A549 (cell line): ENCODE data around the gene BCAS3. TPM values are rescaled to one million over a fixed set of nuclear protein-coding genes. Genes with fewer than 3 reads are reported as not detected.

ENCODE experiments used
- ATAC-seq, 2 experiments: fragments of 200-7000 bp in 1 of 2; fragments of >200 bp in 1 of 2; cut with Nextera tagmentation in 1 of 2; cut with Tn5 transposase in 1 of 2; 3 replicates each; pipeline versions ENCODE4 v1.8.0 to v1.9.1; 2018 to 2020; ENCODE audit warnings: mild to moderate bottlenecking in 1 of 2, moderate library complexity in 1 of 2
- CTCF ChIA-PET: fragments of 300-600 bp; sonication (Branson Sonifier 250); formaldehyde crosslinking; extraction: SDS; loops from one replicate; lab custom pipeline; 2021; ENCODE audit warnings: antibody characterized with exemption, inconsistent platforms; lab: Yijun Ruan, JAX
- POLR2A ChIA-PET: fragments of 350-600 bp; formaldehyde crosslinking; extraction: SDS; loops from one replicate; lab custom pipeline; 2021; ENCODE audit warnings: antibody characterized with exemption, inconsistent platforms; lab: Yijun Ruan, JAX
- DNase-seq, 2 experiments: peaks; one replicate each; pipeline versions ENCODE4 v3.0.0 to v3.0.0-alpha.2; 2011 to 2016; ENCODE audit warnings: low read depth in 1 of 2, low spot score in 1 of 2
- FAIRE-seq: peaks from 2 replicates; lab custom pipeline; 2011; peaks lifted over from hg19 to GRCh38; lab: Jason Lieb, UNC
- H3K27ac ChIP-seq, 2 experiments: fragments of >200 bp; sonication (Bioruptor Twin); formaldehyde crosslinking; 3 replicates each; pipeline ENCODE4 v1.5.1; 2016 to 2017
- H3K4me1 ChIP-seq: fragments of >200 bp; sonication (Bioruptor Twin); formaldehyde crosslinking; 3 replicates; pipeline ENCODE4 v1.6.1; 2016
- H3K4me2 ChIP-seq: fragments of >200 bp; sonication (Bioruptor Twin); formaldehyde crosslinking; 3 replicates; pipeline ENCODE4 v1.6.1; 2016
- H3K4me3 ChIP-seq: fragments of >200 bp; sonication (Bioruptor Twin); formaldehyde crosslinking; 3 replicates; pipeline ENCODE4 v1.5.1; 2016
- H3K9me3 ChIP-seq: fragments of >200 bp; sonication (Bioruptor Twin); formaldehyde crosslinking; 3 replicates; pipeline ENCODE4 v1.6.1; 2016
- CEBPB ChIP-seq, 2 experiments: fragments of >200 bp in 1 of 2; sonication (Bioruptor Twin) in 1 of 2; formaldehyde crosslinking in 1 of 2; IDR thresholded peaks; 2 replicates each; pipeline ENCODE4 v1.6.1; 2012 to 2016
- CHD2 ChIP-seq: fragments of 150-350 bp; IDR thresholded peaks from 2 replicates; pipeline ENCODE4 v1.6.1; 2014; ENCODE audit warnings: low read length; ENCODE audit not compliant: partially characterized antibody
- CHD4 ChIP-seq: fragments of 200-600 bp; sonication (generic); IDR thresholded peaks from 2 replicates; pipeline ENCODE4 v1.6.1; 2016; ENCODE audit warnings: antibody characterized with exemption, mild to moderate bottlenecking, borderline replicate concordance
- EHMT2 ChIP-seq: fragments of 200-600 bp; sonication (generic); IDR thresholded peaks from 2 replicates; pipeline ENCODE4 v1.6.1; 2016; ENCODE audit warnings: antibody characterized with exemption, low read depth, mild to moderate bottlenecking, moderate library complexity
- EP300 ChIP-seq, 2 experiments: fragments of >200 bp; sonication (Bioruptor Twin); formaldehyde crosslinking; IDR thresholded peaks; 2 replicates in 1 of 2; 3 replicates in 1 of 2; pipeline ENCODE4 v1.6.1; 2016 to 2017
- ESRRA ChIP-seq: fragments of 150-350 bp; IDR thresholded peaks from 2 replicates; pipeline ENCODE4 v1.6.1; 2014; ENCODE audit warnings: mild to moderate bottlenecking, low read length, borderline replicate concordance
- FOSL2 ChIP-seq, 2 experiments: fragments of 450-650 bp in 1 of 2; fragments of >200 bp in 1 of 2; sonication (Bioruptor Twin) in 1 of 2; formaldehyde crosslinking; IDR thresholded peaks; 2 replicates each; pipeline versions ENCODE4 v1.5.0 to v1.6.1; 2016 to 2020; ENCODE audit warnings: mild to moderate bottlenecking in 1 of 2, moderate library complexity in 1 of 2
- FOXS1 ChIP-seq: fragments of 250-450 bp; sonication (Bioruptor Pico); IDR thresholded peaks from 2 replicates; pipeline ENCODE4 v1.5.0; 2020; ENCODE audit warnings: mild to moderate bottlenecking, moderate library complexity
- GATA3 ChIP-seq: IDR thresholded peaks from 2 replicates; pipeline ENCODE4 v1.6.1; 2012; ENCODE audit warnings: borderline replicate concordance
- HDAC2 ChIP-seq: fragments of 200-600 bp; sonication (generic); IDR thresholded peaks from 2 replicates; pipeline ENCODE4 v1.6.1; 2016
- HEYL ChIP-seq: fragments of 250-450 bp; sonication (Bioruptor Pico); IDR thresholded peaks from 2 replicates; pipeline ENCODE4 v1.8.0; 2021; ENCODE audit warnings: mild to moderate bottlenecking, moderate library complexity
- HOXB13 ChIP-seq: fragments of 250-450 bp; sonication (Bioruptor Pico); IDR thresholded peaks from 2 replicates; pipeline ENCODE4 v1.5.0; 2020; ENCODE audit warnings: low read depth, mild to moderate bottlenecking, moderate library complexity
- KDM1A ChIP-seq: fragments of 200-600 bp; sonication (generic); IDR thresholded peaks from 2 replicates; pipeline ENCODE4 v1.6.1; 2016; ENCODE audit warnings: low read depth, mild to moderate bottlenecking
- MAZ ChIP-seq: fragments of 150-350 bp; IDR thresholded peaks from 2 replicates; pipeline ENCODE4 v1.6.1; 2014; ENCODE audit warnings: antibody characterized with exemption, low read depth, low read length, borderline replicate concordance
- PBX3 ChIP-seq: IDR thresholded peaks from 2 replicates; pipeline ENCODE4 v1.6.1; 2012
- PHF8 ChIP-seq: fragments of 200-600 bp; sonication (generic); IDR thresholded peaks from 2 replicates; pipeline ENCODE4 v1.6.1; 2016; ENCODE audit warnings: low read depth, mild to moderate bottlenecking, antibody characterized with exemption, moderate library complexity, borderline replicate concordance
- POLR2A ChIP-seq: IDR thresholded peaks from 2 replicates; pipeline ENCODE4 v1.6.1; 2012; ENCODE audit warnings: mild to moderate bottlenecking, low read length
- POLR2AphosphoS2 ChIP-seq: conservative IDR thresholded peaks from 2 replicates; pipeline ENCODE4 v1.6.1; 2012; ENCODE audit warnings: low read length, improper control_type of control experiment, inconsistent platforms
- RCOR1 ChIP-seq: fragments of 150-350 bp; IDR thresholded peaks from 2 replicates; pipeline ENCODE4 v1.6.1; 2014; ENCODE audit warnings: antibody characterized with exemption, low read length, low read depth
- RFX5 ChIP-seq: fragments of 450-650 bp; IDR thresholded peaks from 2 replicates; pipeline ENCODE4 v1.7.1; 2014; ENCODE audit warnings: antibody characterized with exemption, mild to moderate bottlenecking, moderate library complexity
- ZC3H11A ChIP-seq: fragments of 450-650 bp; IDR thresholded peaks from 2 replicates; pipeline ENCODE4 v1.6.1; 2014; ENCODE audit warnings: antibody characterized with exemption, mild to moderate bottlenecking
- WGBS: methylation state at CpG from one replicate; pipeline ENCODE4 v1.1.6; 2017; ENCODE audit errors: missing lambda C conversion rate; 5-methylcytosine and 5-hydroxymethylcytosine counted together
- polyA plus RNA-seq, 4 experiments: library from polyadenylated mRNA; depleted of rRNA in 3 of 4; stranded (reverse); fragments of >200 nt; fragmentation: RNase III in 1 of 4; extraction: RNeasy Plus Mini Kit Qiagen cat#74134 plus additional on column Dnase treatment in 1 of 4; gene quantifications; 2 replicates in 3 of 4; 3 replicates in 1 of 4; pipeline ENCODE4 v1.2.3, GENCODE V29; 2011 to 2017
- TF ChIP-seq, protein P1 (sequence below): fragments of 150-350 bp; IDR thresholded peaks from 2 replicates; pipeline ENCODE4 v1.6.1; 2014; ENCODE audit warnings: low read depth, mild to moderate bottlenecking, low read length
- TF ChIP-seq, protein P2 (sequence below): fragments of 450-650 bp; IDR thresholded peaks from 2 replicates; pipeline ENCODE4 v1.6.1; 2014; ENCODE audit warnings: antibody characterized with exemption

Gene BCAS3
- polyA plus RNA-seq, 2 of the 4 experiments (the other 2 are of a cell fraction): 14.7 to 43.4 TPM

- ChIA-PET CTCF (interaction anchor here (1.2 to 19.8 kb wide), 6 partner anchors 8 to 161 kb away, joined by 3 to 357 read pairs (median 22); no protein-coding TSS in a partner anchor), POLR2A (no interaction called here)
- DNase-seq (no peak), FAIRE-seq (peak; percentile 51), ATAC-seq (no peak)
- Histone ChIP-seq H3K4me1 (peaks cover 21% of the 10 kb centered on the region), H3K4me2 (no peak overlapping the region), H3K4me3 (no peak overlapping the region), H3K9me3 (no peaks in the 10 kb centered on the region), H3K27ac (no peak overlapping the region)
- TF ChIP-seq GATA3 (no peak), ZC3H11A (no peak), HOXB13 (no peak), RCOR1 (no peak), PHF8 (no peak), POLR2A (no peak), FOXS1 (CRISPR knock-in tag) (no peak), ESRRA (no peak), HEYL (CRISPR knock-in tag) (no peak), HDAC2 (no peak), FOSL2 (IDR thresholded peaks at IDR 0.05) (no peak), FOSL2 (CRISPR knock-in tag; IDR thresholded peaks at IDR 0.05) (no peak), CHD4 (no peak)
- TF ChIP-seq, protein P1, sequence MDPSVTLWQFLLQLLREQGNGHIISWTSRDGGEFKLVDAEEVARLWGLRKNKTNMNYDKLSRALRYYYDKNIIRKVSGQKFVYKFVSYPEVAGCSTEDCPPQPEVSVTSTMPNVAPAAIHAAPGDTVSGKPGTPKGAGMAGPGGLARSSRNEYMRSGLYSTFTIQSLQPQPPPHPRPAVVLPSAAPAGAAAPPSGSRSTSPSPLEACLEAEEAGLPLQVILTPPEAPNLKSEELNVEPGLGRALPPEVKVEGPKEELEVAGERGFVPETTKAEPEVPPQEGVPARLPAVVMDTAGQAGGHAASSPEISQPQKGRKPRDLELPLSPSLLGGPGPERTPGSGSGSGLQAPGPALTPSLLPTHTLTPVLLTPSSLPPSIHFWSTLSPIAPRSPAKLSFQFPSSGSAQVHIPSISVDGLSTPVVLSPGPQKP: no peak
- WGBS: 64% methylated on average over 5 of the region's 5 CpGs
Measured at GRCh38 chr17:61422116-61422799, 744.6 kb downstream of the BCAS3 start.

DNA sequence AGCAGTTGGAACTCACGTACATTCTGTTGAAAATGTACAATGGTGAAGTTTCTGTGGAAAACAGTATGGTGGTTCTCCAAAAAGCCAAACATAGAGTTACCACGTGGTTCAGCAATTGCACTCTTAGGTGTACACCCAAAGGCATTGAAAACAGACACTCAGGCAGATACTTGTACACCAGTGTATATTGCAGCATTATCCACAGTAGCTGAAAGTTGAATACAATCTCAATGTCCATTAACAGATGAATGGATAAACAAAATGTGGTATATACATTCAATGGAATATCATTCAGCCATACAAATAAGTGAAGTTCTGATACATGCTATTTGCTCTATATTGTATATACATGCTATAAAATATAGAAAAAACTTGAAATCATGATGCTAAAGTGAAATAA is 745.2 kb downstream of the BCAS3 start:
- FAIRE-seq: no peak
- no peak for TF ChIP-seq RFX5
- TF ChIP-seq, protein P2, sequence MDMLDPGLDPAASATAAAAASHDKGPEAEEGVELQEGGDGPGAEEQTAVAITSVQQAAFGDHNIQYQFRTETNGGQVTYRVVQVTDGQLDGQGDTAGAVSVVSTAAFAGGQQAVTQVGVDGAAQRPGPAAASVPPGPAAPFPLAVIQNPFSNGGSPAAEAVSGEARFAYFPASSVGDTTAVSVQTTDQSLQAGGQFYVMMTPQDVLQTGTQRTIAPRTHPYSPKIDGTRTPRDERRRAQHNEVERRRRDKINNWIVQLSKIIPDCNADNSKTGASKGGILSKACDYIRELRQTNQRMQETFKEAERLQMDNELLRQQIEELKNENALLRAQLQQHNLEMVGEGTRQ: no peak
- TF ChIP-seq PBX3: no peak
- TF ChIP-seq MAZ: no peak
- no peak for TF ChIP-seq EP300 (IDR thresholded peaks at IDR 0.05)
- no peak for TF ChIP-seq KDM1A
- no peak for TF ChIP-seq PHF8
- no peak for TF ChIP-seq CEBPB (IDR thresholded peaks at IDR 0.05)
- no peak for TF ChIP-seq POLR2AphosphoS2
- TF ChIP-seq EHMT2: no peak
- TF ChIP-seq CHD2: no peak
- H3K4me2 ChIP-seq: no peak overlapping the region
- 41% methylated on average over 2 of the region's 2 CpGs for WGBS
- ChIA-PET CTCF (interaction anchor here (1.5 to 19.8 kb wide), 3 partner anchors 9 to 161 kb away, joined by 3 to 357 read pairs (median 61); no protein-coding TSS in a partner anchor), POLR2A (no interaction called here)
- H3K27ac ChIP-seq: no peak overlapping the region
- no peaks in the 10 kb centered on the region for H3K9me3 ChIP-seq
- DNase-seq: no peak
- no peak for ATAC-seq
- H3K4me3 ChIP-seq: no peak overlapping the region
- peaks cover 23% of the 10 kb centered on the region for H3K4me1 ChIP-seq
